HPDE6-E6E7 (cell line): ENCODE measurements around the gene LAMB2.

Source experiments
- DNase-seq: peaks from one replicate; pipeline ENCODE4 v3.0.0; 2011; ENCODE audit warnings: missing footprints; ENCODE audit errors: extremely low spot score

LAMB2 gene

DNA sequence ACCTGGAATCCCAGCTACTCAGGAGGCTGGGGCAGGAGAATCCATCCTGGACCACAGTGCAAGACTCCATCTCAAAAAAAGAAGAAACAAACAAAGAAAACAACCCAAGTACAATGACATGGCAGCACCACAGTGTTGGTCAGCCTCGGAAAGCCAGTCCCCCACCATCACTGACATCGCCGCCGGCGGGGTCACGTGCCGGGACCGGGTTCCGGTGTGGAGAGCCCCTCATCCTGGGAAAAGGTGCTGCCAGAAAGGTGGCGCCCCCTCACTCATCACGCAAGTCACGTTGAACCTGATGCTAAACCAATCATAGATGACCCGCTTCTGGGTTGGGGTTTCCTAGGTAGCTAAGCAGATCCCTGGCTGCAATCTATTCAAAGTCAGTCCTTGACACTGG, 56.7 kb downstream of the LAMB2 start:
- no peak for DNase-seq
